Umbilical cord (tissue), 2 donors: ENCODE measurements around the gene COX18. TPM values are rescaled to one million over a fixed set of nuclear protein-coding genes. Genes with fewer than 3 reads are reported as not detected.

Experiments
- DNase-seq: peaks from one replicate; pipeline ENCODE4 v3.0.0-alpha.2; 2015; ENCODE audit warnings: low spot score
- total RNA-seq: library from RNA; depleted of rRNA; stranded (reverse); fragments of >200 nt; gene quantifications from one replicate; pipeline ENCODE4 v1.2.3, GENCODE V29; 2014; ENCODE audit warnings: low replicate concordance; ENCODE audit not compliant: insufficient read depth

COX18 gene, protein sequence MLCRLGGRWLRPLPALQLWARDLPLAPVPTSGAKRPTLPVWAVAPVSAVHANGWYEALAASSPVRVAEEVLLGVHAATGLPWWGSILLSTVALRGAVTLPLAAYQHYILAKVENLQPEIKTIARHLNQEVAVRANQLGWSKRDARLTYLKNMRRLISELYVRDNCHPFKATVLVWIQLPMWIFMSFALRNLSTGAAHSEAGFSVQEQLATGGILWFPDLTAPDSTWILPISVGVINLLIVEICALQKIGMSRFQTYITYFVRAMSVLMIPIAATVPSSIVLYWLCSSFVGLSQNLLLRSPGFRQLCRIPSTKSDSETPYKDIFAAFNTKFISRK
- 33.0 TPM for total RNA-seq

DNA sequence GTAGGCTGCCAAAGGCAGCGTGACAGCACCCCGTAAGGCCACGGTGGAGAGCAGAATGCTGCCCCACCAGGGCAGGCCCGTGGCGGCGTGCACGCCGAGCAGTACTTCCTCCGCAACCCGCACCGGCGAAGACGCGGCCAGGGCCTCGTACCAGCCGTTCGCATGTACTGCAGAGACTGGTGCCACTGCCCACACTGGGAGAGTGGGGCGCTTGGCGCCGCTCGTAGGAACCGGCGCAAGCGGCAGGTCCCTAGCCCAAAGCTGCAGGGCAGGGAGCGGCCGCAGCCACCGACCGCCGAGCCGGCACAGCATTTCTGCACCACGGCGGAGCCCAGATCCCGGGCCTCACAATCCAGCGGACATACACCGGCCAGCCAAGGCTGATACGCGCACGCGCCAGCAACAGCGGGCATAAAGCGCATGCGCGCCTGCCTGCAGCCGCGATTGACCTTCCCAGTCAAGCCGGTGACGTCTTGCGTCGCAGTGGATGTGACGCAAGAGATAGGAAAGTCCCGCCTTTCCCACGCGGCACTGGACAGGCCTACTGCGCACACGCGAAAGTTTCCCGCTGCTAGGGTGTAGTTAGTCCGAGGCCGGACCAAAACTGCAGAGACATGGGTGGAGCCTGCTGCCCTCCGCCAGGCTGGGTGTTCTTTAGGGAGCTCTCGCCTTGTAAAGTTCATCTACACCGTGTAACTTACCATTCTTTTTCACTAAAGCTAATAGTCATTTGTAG, at the start of gene COX18:
COX18 (minus strand) TSS at position 379 of the 736 bp plus-strand sequence; CDS start at position 312, 67 bp downstream.
- DNase-seq = peak; percentile 99

DNA sequence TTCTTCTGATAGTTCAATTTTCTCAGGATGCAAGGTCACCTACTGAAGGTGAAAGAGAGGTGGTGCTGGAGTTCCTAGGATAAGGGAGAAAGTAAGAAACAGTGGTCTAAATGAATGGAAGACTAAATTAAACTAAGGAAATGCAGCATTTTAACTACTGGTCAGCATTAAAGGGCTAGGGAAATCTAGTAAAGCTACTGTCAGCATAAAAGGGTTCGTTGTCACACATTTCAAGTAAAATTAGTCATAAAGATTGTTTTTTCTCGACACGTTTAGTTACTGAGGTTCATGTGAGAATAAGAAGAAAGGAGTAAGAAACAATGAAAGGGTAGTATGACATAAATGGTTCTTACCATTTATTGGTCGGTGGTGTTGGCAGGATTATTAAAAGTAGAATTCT, 40.0 kb upstream of the COX18 start:
- no peak for DNase-seq

DNA sequence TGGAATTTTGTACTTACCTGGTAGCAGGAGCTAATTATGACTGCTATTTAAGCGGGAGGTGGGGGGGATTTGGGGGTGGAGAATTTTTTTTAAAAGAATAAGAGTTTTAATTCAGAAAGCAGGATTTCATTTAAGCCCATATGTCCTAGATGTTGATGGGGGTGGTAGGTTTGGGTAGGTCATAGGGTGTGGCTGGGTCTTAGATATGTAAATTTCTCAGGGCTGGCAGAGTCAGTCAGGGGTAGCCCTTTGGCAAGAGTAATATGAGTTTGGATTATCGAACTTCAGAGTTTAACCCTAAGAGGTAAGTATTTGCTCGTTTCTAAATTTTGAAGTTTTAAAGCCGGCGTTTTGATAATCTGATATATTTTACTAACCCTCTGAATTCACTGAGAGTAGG, 35.2 kb upstream of the COX18 start:
- no peak for DNase-seq

DNA sequence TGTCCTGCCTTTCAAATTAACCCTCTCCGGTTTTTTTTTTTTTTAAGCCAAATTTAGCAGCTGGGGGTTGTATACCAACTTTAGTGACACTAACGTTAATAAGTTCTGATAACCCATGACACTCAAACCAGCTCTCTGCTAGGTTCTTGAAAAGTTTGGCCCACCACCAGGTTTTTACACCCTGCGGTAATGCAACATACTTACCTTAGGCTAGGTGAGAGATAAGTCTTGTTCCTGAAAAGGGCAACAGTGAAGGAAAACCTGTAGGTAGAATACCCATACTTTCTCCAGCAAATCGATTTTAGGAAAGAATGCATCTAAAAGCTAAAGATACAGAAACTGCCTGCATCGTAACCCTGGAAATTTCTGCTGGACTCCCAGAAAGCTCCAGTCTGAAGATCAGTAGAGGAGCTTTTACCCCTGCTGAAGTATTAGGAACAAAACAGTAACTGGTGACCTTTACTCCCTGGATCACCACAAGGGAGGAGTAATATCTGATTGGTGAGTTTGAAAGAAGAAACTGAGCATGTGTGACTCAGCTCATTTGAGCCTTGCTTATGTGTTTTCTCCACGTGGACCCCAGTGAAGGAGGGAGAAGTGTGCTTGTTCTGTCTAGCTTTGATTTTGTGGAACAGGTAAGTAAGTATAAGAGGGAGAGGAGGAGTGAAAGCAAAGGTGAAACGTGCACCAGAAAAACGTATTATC, 34.4 kb upstream of the COX18 start:
- DNase-seq = no peak

DNA sequence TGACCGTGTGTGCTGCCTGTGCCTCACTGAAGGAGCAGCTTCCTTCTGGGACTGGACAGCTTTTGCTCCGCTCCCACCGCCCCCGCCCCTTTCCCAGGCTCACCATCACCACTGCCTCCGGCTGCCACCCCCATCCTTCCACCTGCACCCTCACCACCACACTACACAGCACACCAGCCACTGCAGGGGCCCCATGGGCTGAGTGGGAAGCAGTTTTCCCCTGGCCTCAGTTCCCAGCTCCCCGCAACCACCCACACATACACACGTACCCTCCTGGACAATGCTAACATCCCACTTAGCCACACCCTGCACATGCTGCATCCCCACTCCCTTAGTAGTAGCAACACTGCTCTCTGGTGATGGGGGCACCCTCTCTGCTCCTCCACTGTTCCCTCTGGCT, 29.6 kb upstream of the COX18 start:
- no peak for DNase-seq

DNA sequence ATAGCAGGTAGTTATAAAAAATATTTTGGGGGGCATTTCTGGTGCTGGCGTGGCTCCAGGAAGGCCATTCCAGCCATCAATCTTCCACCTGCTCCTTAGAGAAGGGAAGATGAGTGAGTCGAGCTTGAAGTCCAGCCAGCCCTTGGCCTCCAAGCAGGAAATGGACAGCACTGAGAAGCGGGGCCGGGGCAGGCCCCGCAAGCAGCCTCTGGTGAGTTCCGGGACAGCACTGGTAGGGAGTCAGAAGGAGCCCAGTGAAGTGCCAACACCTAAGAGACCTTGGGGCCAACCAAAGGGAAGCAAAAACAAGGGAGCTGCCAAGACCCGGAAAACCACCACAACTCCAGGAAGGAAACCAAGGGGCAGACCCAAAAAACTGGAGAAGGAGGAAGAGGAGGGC, 29.2 kb upstream of the COX18 start:
- DNase-seq = no peak

DNA sequence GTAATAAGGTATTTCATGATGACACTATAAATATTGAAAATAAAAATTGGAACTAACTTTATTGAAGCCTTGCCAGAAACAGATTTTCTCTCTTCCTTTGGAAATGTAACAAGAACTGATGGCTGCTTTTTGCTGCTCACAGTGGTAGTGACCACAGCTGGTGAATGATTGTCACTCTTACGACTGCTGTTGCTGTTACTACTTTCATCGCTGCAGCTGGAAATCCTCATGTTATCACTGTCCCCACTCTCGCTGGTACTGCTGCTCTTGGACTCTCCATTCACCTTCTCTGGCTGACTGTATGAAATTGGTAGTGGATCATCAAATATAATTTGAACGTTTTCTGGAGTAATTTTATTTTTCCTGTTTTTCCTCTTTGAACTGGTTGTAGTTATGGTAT, 28.5 kb upstream of the COX18 start:
- no peak for DNase-seq

DNA sequence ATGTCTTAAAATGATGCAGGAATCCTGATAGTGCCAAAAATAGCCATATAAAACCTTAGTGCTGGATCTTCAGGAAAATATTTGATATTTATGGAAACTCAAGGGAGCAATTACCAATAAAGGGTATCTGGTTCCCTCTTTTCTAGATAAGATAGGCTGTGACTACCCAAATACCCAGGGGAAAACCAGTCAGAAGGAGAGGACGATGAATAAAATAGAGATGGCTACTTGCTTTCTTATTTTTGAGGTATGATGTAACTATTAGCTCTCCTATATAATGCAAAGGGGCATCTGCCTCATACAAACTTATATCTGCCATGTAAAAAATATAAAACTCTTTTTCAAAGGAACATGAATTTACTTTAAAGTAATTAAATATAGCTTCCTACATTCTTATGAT, 23.4 kb upstream of the COX18 start:
- DNase-seq = no peak

DNA sequence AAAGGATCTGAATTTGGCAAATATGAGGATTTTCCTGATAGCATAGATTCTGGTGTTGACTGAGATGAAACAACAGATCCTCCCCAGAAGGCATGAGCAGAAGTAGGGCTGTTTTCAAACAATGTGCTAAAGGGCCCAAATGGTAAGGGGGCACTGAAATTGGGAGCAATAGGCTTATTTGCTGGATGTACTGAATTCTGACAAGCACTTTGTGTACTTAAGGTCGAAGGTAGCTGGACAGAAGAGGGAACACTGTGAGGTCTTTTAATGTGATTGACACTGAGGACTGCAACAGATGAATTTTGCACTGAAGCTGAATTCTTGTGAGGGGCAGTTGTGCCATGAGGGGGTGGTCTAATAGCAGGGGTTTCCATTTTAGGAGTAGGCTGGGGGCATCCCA, 21.2 kb upstream of the COX18 start:
- DNase-seq = no peak

DNA sequence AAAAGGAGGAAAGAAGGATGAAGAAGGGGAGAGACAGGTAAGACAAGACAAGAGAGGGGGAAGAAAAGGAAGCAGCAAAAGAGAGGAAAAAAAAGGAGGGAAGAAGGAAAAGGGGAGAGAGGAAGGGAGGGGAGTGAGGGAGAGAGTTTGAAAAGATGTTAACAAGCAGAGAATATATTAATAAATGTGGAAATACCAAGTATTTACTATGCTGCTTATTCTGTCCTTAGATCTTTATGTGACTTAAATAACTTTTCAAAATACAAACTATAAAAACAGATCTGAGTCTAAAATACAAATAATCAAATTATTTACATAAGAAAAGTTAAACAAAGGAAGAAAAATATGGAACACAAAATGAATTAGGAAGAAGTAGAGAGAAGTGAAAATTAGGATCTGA, 18.4 kb upstream of the COX18 start:
- no peak for DNase-seq

DNA sequence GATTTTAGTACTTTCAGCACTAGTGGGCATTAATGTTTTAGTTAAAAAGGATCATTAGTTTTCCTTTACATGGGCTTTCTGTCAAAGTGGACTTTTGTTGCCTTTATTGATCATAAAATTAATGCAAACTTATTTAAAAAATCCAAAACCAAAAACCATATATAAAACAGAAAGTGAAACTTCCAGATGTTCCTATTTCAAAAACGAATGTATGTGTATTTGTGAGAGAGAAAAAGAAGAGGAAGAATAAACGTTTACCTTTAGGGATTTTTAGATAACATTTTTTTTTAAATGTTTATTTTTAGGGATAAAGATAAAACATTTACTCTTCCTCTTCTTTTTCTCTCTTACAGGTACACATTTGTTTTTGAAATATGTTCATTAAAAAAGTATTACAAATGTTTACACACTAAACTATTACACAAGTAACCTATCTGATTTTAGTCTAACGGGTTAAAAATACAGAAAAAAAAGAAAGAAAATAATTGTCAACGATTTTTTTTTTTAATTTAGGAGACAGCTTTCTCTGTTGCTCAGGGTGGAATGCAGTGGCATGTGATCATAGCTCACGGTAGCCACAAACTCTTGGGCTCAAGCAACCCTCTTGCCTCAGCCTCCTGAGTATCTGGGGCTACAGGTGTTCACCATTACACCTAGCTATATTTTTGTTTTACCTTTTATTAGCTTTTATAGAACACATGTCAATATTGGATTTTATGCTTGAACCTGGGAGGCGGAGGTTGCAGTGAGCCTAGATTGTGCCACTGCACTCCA, 16.8 kb upstream of the COX18 start:
- no peak for DNase-seq

DNA sequence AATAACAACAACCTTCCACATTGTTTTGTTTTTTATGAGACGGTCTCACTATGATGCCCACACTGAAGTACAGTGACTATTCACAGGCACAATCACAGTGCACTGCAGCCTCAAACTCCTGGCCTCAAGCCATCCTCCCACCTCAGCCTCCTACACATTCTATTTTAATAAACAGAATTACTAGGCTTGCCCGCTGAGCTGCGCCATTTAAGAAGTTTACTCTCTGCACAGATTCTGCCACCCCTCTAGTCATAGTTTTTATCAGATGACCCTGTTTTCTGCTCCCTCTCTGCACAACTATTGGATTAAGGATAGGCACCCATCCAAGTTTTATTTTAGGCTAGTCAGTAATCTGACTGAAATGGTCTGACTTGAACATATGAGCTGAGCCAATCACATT, 11.3 kb upstream of the COX18 start:
- peak; percentile 17 for DNase-seq

DNA sequence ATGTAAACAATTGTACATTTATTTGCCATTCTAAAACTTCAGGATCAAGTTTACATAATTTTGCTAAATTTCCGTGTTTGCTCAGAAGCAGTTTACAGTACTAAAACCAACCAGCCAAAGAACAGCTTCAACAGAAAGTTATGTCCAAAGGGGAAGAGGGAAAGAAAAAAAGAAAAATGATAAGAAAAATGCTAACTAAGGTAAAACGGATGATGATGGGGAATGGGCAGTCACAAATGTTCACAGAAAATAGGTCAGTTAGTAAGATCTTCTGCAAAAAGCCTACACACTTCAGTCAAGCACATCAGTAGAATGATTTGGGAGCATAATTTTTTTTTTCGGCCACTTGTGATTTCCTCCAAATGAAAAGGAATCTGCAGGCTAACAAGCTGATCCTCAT, 6.3 kb upstream of the COX18 start:
- DNase-seq = no peak

DNA sequence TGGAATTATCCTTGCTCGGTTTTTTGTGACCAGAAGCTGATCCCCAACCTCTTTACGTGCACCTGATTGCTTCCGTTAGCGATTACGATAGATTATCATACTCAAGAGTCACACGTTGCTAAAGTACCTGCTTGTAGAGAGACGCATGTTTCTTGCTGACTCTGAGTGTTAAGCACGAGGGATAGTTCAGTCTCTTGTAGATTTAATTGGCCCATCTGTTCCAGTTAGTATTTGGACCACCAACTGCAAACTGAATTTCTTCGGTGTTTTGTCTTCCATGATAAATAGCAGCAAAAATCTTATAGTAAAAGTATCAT, 516 bp upstream of the COX18 start:
- DNase-seq = no peak

DNA sequence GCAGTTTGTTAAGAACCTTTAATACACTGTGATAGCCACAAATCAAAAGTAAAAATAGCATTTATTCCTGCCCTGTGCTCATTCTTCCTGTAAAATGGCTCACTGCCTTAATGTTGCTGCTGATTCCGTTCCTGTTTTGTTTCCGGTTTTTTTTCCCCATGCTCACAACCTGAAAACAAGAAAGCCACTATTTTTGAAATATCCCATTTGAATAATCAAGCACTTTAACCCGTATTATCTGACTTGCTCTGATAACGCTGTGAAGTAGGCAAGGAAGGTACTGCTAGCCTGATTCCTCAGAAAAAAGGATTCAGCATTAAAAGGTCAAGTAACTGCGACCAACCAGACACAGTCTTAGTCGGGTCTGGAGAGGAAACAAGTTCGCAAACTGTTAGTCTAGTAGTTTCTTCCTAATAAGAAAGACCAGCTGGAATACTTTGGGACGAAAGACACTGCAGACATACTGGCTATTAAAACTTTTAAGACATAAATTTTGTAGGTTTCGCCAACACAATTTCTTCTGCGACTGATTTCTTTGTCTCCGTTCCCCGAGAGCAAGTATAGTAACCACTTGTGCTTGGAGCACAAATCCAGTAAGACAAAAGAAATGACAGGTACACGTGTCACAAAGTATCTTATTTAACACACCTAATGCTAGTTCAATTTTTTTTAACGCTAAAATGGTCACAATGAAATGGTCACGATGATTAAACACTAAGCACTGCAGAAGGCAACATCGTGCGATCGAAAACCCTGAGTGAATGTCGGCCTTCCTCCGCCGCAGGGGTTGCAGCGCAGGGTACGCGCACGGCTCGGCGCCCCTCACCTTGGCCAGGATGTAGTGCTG, 802 bp downstream of the COX18 start:
- peak; percentile 70 for DNase-seq

DNA sequence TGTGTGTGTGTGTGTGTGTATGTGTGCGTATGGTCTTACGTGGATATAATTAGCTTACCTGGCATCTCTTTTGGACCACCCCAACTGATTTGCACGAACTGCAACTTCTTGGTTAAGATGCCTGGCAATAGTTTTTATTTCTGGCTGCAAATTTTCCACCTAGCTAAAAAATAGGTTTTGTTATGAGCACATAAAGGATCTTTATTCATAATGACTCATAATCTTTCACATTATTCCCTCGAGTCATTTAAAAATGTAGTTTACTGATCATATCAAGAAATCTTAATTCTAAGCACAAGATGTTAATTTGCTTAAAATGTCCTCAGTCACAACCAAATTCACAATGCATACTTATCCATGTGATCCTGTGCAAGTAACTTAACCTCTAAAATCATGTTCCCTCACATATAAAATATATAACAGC, 1.5 kb downstream of the COX18 start:
- no peak for DNase-seq

DNA sequence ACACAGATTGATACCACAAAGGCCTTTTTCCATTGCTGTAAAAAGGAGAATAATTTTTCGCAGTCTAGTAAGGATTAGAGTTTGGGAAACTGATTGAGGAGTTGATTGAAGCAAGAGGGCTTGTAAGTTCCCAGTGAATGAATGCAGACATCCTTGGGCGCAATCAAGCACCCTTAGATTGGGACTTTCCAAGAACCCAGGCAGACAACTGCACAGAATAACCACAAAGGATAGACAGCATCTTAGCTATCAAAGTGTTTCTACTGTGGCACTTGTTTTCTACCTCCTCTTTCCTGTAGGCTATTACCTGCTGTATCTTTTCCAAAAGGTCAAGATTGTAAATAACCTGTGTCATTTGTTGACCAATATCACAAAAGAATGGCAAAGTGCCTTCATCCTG, 2.6 kb downstream of the COX18 start:
- no peak for DNase-seq

DNA sequence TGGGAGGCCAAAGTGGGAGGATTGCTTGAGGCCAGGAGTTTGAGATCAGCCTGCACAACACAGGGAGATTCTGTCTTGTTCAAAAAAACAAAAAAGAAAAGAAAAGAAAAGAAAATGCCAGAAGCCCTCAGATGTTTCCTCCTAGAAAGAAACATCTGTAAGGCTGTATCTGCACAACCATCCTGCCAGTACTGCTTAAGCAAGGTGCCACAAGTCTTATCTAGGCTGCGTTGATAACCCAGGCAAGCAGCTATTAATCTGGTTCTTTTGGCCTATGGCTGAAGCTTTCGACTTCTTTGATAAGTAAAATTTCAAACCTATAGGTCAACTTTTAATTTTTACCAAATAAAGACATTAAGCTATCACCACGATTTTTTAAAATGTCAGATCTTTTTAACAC, 3.1 kb downstream of the COX18 start:
- DNase-seq = no peak

DNA sequence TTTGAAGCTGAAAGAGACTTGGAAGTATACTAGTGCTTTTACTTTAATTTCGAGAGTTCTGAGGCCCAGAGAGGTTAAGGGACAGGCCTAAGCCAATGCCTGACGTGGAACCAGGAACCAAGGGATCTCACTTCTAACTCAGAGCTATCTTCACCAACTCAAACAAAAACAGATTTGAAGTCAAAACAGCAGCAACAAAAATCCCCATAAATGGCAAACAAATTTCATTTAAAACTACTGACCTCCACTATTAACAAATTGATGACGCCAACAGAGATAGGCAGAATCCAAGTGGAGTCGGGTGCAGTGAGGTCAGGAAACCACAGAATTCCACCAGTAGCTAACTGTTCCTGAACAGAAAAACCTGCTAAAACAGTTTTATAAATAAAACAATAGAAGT, 5.0 kb downstream of the COX18 start:
- DNase-seq = no peak

DNA sequence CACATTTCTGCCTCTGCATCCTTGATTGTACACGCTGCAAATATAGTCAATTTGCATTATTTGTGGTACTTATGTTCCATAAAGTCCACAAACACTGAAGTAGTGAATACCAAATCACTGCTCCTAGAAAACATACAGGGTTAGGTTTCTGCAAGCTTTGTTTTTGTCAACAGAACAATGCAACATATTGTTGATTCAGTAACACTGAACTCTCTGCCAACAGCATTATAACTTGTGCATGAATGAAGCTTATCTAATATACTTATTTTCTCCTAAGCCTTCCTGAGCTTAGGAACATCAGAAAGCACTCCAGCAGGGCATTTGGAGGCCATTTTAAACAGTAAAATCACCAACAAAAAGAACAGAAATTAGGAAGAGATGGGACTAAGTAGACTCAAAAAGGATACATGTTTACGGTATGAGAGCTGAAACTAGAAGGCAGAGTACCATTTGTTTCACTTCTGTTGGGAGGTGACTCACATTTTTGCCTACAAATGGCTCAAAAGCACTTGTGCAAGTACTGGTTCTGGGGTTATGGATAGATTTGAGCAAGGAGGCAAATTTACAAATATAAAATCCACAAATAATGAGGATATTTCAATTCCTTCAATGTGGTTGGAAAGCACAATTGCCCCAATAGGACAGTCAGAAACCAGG, 14.1 kb downstream of the COX18 start:
- no peak for DNase-seq
